Superior temporal gyrus (tissue), 1 donor: ENCODE measurements around the gene SLIT1.

Source experiments
- DNase-seq: peaks from one replicate; pipeline ENCODE4 v3.0.0-alpha.2; 2016; ENCODE audit errors: extremely low spot score

Gene SLIT1

GRCh38 chr10:97185326-97186058, at the start of gene SLIT1:
SLIT1 (minus strand) TSS chr10:97185959; CDS start chr10:97185674, 285 bp downstream.
- no peak for DNase-seq

- no peak for DNase-seq
These were observed 49.6 kb upstream of the SLIT1 start for GRCh38 chr10:97235353-97235752.

- peak; percentile 78 for DNase-seq
These were observed 48.6 kb upstream of the SLIT1 start for GRCh38 chr10:97234400-97234799.

GRCh38 chr10:97230146-97230545, 44.4 kb upstream of the SLIT1 start:
- DNase-seq = no peak

GRCh38 chr10:97229322-97230015, 43.7 kb upstream of the SLIT1 start:
- no peak for DNase-seq

- no peak for DNase-seq
These were observed 43.0 kb upstream of the SLIT1 start for GRCh38 chr10:97228775-97229157.

GRCh38 chr10:97228130-97228774, 42.5 kb upstream of the SLIT1 start:
- DNase-seq = no peak

GRCh38 chr10:97226398-97226797, 40.6 kb upstream of the SLIT1 start:
- no peak for DNase-seq

- DNase-seq = no peak
These were observed 39.0 kb upstream of the SLIT1 start for GRCh38 chr10:97224483-97225435.

- peak; percentile 21 for DNase-seq
These were observed 36.7 kb upstream of the SLIT1 start for GRCh38 chr10:97222326-97222961.

GRCh38 chr10:97220355-97220754, 34.6 kb upstream of the SLIT1 start:
- DNase-seq = no peak

- no peak for DNase-seq
These were observed 31.5 kb upstream of the SLIT1 start for GRCh38 chr10:97217299-97217698.

GRCh38 chr10:97215619-97216260, 30.0 kb upstream of the SLIT1 start:
- no peak for DNase-seq

- no peak for DNase-seq
These were observed 27.7 kb upstream of the SLIT1 start for GRCh38 chr10:97213431-97213830.

GRCh38 chr10:97211229-97211628, 25.5 kb upstream of the SLIT1 start:
- no peak for DNase-seq

GRCh38 chr10:97210543-97210960, 24.8 kb upstream of the SLIT1 start:
- DNase-seq = peak; percentile 91

- DNase-seq = no peak
These were observed 22.1 kb upstream of the SLIT1 start for GRCh38 chr10:97207756-97208346.

GRCh38 chr10:97207131-97207530, 21.4 kb upstream of the SLIT1 start:
- no peak for DNase-seq

- DNase-seq = no peak
These were observed 19.3 kb upstream of the SLIT1 start for GRCh38 chr10:97204826-97205679.
